ENCODE results near the gene AMD1.

- TF ChIP-seq MAX (IDR thresholded peaks at IDR 0.05) (no peak), EP300 (IDR thresholded peaks at IDR 0.05; ENCODE audit: borderline replicate concordance) (no peak)
Measured at GRCh38 chr6:110858562-110859214, 15.9 kb upstream of the AMD1 start.
